HG03280 (cell line): ENCODE data around the gene PLGRKT.
"Not testable (repeated sequence)": the region's sequence is repeated elsewhere in the genome, so short reads cannot be mapped to it uniquely, and the experiment has no call there.

Experiments
- ATAC-seq: cut with Tn5 transposase; IDR thresholded peaks from one replicate; pipeline ENCODE4 v1.9.1; 2021; ENCODE audit warnings: mild to moderate bottlenecking, moderate library complexity; ENCODE audit not compliant: unreplicated experiment

Gene PLGRKT

GRCh38 chr9:5433328-5433727 is 4.4 kb downstream of the PLGRKT start:
- not testable (repeated sequence) for ATAC-seq

- ATAC-seq = not testable (repeated sequence)
Observed at GRCh38 chr9:5432890-5433289, 4.8 kb downstream of the PLGRKT start.

- ATAC-seq = no peak
Observed at GRCh38 chr9:5430912-5431311, 6.8 kb downstream of the PLGRKT start.

DNA sequence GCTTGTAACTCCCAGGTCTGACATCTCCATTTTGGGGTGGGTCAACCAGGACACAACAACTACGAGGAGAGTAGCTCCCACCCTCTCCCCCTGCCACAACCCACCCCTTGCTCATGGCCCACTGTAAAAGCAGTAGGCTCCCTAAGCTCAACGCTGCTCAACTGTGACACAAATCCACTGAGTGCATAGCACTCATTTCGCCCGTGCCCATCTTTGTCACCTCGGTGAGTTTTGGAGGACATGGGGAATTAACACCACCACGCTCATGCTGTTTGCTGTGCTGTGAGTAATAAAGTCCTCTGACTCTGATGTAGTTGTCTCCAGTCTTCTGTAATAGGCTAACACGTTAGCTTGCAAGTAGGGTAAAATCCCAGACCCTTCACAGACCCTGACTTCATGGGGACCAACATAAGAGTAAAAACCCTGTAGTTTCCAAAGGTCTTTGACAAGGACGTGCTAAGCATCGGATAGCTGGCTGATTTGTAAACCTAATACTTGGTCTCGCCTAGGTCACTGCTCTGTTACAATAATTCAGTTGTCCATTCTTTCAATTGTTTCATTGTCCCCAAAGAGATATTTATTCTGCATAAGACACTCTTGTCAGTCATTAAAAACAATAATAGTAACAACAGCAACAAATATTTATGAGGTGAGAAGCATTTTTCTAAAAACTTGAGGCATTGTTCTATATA is 7.7 kb downstream of the PLGRKT start:
- ATAC-seq = no peak

DNA sequence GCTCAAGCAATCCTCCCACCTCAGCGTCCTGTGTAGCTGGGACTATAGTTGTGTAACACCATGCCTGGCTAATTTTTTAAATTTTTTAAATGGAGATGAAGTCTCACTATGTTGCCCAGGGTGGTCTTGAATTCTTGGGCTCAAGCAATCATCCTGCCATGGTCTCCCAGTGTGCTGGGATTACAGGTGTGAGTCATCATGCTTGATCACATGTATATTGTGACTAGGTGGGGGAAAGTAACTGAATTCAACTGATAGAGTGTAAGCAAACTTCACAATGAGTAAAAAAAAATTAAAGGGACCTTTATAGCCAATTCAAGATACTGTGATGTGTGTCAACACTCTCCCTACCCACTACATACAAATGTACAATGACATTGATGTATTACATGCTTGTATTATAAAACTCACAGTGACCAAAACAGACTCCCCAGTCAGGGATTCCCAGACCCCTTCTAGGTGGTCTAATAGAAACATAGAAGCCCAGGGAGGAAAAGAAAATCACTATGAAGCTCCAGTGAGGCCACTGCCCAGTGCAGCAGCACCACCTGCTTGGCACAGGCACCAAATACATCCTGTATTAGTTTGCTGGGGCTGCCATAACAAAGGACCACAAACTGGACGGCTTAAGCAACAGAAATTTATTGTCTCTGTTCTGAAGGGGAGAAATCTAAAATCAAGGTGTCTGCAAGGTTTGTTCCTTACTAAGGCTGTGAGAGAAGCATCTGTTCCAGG is 8.8 kb downstream of the PLGRKT start:
- no peak for ATAC-seq

- ATAC-seq = no peak
Observed at GRCh38 chr9:5428172-5428571, 9.6 kb downstream of the PLGRKT start.

DNA sequence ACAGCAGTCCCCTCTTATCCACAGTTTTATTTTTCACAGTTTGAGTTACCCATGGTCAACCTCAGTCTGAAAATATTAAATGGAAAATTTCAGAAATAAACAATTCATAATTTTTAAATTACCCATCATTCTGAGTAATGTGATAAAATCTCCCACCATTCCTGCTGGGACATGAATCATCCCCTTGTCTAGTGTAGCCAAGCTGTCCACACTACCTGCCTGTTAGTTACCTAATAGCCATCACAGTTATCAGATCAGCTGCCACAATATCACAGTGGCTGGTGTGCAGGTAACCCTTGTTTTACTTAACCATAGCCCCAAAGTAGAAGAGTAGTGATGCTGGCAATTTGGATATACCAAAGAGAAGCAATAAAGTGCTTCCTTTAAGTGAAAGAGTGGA is 10.7 kb downstream of the PLGRKT start:
- no peak for ATAC-seq

GRCh38 chr9:5425006-5425628 is 12.6 kb downstream of the PLGRKT start:
- ATAC-seq = no peak

DNA sequence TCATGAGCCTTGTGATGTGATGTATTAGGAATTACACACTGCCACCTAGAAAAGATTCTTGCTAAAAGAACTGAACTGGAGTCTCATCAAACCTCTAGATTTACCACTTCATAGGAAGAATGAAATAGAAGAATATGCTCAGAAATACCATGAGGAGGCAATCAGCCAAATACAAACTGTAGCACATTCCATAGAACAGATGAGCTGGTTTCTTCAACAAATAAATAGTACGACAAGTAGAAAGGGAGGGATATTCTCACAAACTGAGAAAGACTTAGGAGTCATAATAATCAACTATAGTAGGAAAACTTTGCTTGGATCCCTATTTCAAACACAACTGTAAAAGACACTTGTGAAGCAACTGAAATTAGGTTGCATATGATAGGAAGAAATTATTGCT is 15.4 kb downstream of the PLGRKT start:
- ATAC-seq = no peak

DNA sequence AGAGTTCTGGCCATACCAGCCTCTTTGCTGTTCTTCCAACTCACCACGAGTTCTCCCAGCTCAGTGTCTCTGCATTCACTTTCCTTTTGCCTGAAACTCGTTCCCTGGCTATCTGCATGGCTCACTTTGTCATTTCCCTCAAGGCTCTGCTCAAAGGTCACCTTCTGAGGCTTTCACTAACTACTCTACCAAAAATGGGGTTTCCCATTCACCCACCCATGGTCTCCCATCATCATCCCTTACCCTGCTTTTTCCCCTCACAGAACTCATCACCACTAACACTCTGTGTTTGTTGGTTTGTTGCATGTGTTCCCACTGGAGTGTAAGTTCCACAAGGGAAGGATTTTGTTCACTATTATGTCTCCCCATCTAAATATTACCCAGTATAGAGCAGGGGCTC is 16.6 kb downstream of the PLGRKT start:
- ATAC-seq = no peak

- no peak for ATAC-seq
Observed at GRCh38 chr9:5419987-5420386, 17.7 kb downstream of the PLGRKT start.

DNA sequence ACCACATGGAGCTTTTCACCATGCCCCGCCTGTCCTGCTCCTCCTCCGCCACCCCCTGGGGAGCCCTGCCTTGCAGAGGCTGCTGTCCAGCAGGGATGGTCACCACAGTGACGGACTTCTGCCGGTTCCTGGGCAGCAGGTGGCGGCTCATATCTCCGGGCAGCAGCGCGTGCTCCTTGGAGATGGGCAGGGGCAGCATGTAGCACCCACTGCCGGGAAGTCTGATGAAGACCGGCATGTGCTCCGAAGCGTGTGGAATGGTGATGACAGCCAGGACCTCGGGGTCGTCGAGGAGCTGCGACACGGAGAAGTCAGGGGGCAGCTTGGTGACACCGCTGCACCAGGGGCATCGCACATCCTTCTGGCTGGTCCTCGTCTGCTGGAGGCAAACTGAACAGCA is 19.2 kb downstream of the PLGRKT start:
- no peak for ATAC-seq

DNA sequence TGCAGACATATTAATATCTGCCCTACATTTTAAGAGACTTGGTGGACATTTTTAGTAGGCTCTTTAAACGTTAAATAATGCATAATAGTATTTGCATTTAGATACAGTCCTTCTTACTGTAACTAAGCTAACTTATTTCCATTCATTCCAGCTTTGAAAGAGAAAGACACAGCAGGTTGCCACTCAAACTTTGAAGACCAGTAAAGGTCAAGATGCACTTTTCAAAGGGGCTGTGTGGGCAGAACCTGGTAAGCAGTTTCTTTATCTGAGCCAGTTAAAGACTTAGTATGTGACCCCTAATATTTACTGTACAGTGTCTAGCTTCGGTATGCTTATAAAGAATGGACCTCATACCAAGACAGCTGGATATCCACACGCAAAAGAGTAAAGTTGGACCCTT is 20.8 kb downstream of the PLGRKT start:
- no peak for ATAC-seq

GRCh38 chr9:5408596-5408995 is 29.1 kb downstream of the PLGRKT start:
- no peak for ATAC-seq

GRCh38 chr9:5402217-5402616 is 35.5 kb downstream of the PLGRKT start:
- no peak for ATAC-seq

GRCh38 chr9:5397547-5397946 is 40.2 kb downstream of the PLGRKT start:
- ATAC-seq = not testable (repeated sequence)

DNA sequence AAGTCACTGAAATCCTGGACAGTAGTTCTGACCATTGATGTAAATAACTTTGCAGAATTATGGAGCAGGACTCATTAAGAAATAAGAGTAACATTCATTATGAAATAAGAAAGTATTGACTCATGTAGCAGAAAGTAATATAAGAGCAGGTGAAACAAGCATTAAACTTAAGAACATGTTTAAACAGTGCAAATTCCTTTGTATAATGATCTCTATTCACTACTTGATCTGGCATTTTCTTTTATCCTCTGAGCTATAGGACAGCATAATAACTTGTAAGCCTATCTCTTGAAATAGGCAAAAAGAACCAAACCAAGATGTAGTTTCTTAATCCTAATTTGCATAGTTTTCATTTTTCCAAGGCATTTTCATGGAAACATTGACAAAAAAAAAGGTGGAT is 42.3 kb downstream of the PLGRKT start:
- no peak for ATAC-seq

GRCh38 chr9:5393976-5394375 is 43.7 kb downstream of the PLGRKT start:
- ATAC-seq = not testable (repeated sequence)

- ATAC-seq = no peak
Observed at GRCh38 chr9:5393497-5393896, 44.2 kb downstream of the PLGRKT start.

DNA sequence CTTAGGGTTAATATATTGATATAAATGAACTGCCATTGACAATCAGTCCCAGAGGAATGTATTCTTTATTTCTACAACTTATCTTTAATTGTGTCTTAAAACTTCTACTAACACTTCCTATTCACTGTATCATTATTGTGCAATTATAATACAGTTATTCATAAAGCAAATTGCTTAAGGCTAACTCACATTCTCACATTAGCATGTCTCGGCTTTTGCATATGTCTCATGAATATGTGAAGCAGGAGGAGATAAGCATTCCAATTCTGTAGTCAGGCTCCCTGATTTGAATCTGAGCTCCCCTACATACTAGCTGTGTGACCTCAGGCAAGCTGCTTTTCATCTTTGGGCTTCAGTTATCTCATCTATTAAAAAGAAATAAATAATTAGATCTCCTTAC is 45.4 kb downstream of the PLGRKT start:
- ATAC-seq = no peak

- no peak for ATAC-seq
Observed at GRCh38 chr9:5389109-5389732, 48.5 kb downstream of the PLGRKT start.
